ENCODE measurements around the gene SLAMF6.

- no peak for TF ChIP-seq CTCF (IDR thresholded peaks at IDR 0.05)
- no peak for TF ChIP-seq POLR2A (IDR thresholded peaks at IDR 0.05)
- TF ChIP-seq POLR2AphosphoS5 (IDR thresholded peaks at IDR 0.05): no peak
- no peak for TF ChIP-seq EP300 (IDR thresholded peaks at IDR 0.05)
Observed at GRCh38 chr1:160540859-160541233, 17.8 kb upstream of the SLAMF6 start.
